H1 (cell line): ENCODE data around the gene GNAQ. TPM values are rescaled to one million over a fixed set of nuclear protein-coding genes. Genes with fewer than 3 reads are reported as not detected.

ENCODE experiments used
- BRCA1 ChIP-seq: IDR thresholded peaks from 2 replicates; pipeline ENCODE4 v1.6.1; 2012; ENCODE audit warnings: low read depth, low read length, improper control_type of control experiment
- CHD1 ChIP-seq: IDR thresholded peaks from 2 replicates; pipeline ENCODE4 v1.6.1; 2012; ENCODE audit warnings: low read depth, low read length, improper control_type of control experiment
- EZH2 ChIP-seq: fragments of 200-600 bp; sonication (generic); IDR thresholded peaks from 2 replicates; pipeline ENCODE4 v1.7.1; 2012; ENCODE audit warnings: low read depth, mild to moderate bottlenecking, moderate library complexity, low read length, inconsistent platforms; ENCODE audit not compliant: severe bottlenecking
- POLR2AphosphoS5 ChIP-seq: IDR thresholded peaks from 2 replicates; pipeline ENCODE4 v1.6.1; 2011; ENCODE audit warnings: low read depth, low read length
- SP4 ChIP-seq: IDR thresholded peaks from 2 replicates; pipeline ENCODE4 v1.6.1; 2012; ENCODE audit warnings: low read length, inconsistent platforms
- TCF12 ChIP-seq: IDR thresholded peaks from 2 replicates; pipeline ENCODE4 v1.6.1; 2011; ENCODE audit warnings: low read depth, mild to moderate bottlenecking, low read length
- polyA plus RNA-seq, 7 experiments: library from polyadenylated mRNA; depleted of rRNA in 3 of 7; stranded (reverse) in 5 of 7; unstranded in 2 of 7; fragments of >200 nt in 5 of 7; fragments of 200-250 nt in 2 of 7; gene quantifications; 1 replicate in 5 of 7; 2 replicates in 1 of 7; 4 replicates in 1 of 7; pipeline versions ENCODE4 v1.2.1 to v1.2.3, GENCODE V29; 2011 to 2013; ENCODE audit warnings: missing spikeins in 2 of 7, mixed read lengths in 2 of 7
- total RNA-seq: library from RNA; stranded (reverse); fragmentation: NEBNext Ultra II Directional; extraction: Animal tissue kit (Norgen Biotek cat#: 25700); gene quantifications from 2 replicates; pipeline ENCODE4 v1.2.1, GENCODE V29; 2021

GNAQ gene
- total and polyA plus RNA-seq, 2 of the 8 experiments (the other 6 are each of a cell fraction or from before 2014, with no cell fraction given), result 22.8 to 63.8 TPM

DNA sequence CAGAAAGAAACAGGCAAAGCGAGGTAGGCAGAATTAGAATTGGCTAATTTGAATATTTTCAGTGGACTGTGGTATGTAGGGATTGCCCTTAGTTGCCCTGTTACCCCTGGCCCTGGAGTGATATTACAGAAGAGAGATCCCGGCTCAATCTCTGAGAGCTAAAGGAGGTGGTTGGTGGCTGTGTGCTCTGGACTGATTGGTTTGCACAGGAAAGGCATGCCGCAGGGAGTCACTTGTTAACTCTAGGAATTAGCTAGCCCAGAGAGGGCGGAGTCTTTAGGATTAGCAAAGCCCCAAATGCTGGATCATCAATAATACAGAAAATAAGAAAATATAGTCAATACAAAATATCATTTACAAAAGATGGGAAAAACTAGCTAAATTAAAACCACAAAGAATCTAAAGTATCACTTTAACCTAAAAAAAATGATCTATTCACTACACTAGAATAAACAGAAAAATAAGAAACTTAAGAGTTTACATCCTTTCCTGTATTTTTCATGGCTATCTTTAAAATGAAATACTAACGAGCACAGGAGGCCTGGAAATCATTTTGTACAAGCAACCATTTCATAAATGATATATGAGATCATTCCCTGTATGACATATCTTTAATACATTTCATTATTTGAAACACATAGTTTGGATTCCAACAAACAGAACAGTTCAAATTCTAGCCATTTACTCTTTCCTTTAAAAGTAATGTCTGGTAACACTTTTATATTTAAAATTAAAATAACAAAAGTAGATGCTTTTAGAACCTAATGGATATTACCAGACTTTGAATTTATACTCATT is 71.1 kb downstream of the GNAQ start (continued):
- TF ChIP-seq SP4, result no peak
- no peak for TF ChIP-seq TCF12
- no peak for TF ChIP-seq CHD1
- no peak for TF ChIP-seq BRCA1
- TF ChIP-seq EZH2, result no peak
- TF ChIP-seq POLR2AphosphoS5, result no peak
